Endodermal cell (in vitro differentiated cells): ENCODE results near the gene ATXN7. TPM values are rescaled to one million over a fixed set of nuclear protein-coding genes. Genes with fewer than 3 reads are reported as not detected.

ENCODE experiments used
- DNase-seq: peaks from one replicate; pipeline ENCODE4 v3.0.0-alpha.2; 2017
- H3K27ac ChIP-seq: 2 replicates; pipeline ENCODE4 v1.5.1; 2013; ENCODE audit warnings: mild to moderate bottlenecking, low read depth, low read length, moderate library complexity
- H3K27me3 ChIP-seq: 2 replicates; pipeline ENCODE4 v1.6.1; 2013; ENCODE audit warnings: mild to moderate bottlenecking, low read length, moderate library complexity; ENCODE audit not compliant: insufficient read depth, control insufficient read depth, poor library complexity, severe bottlenecking
- H3K36me3 ChIP-seq: 2 replicates; pipeline ENCODE4 v1.7.0; 2013; ENCODE audit warnings: mild to moderate bottlenecking, low read length, moderate library complexity; ENCODE audit not compliant: control insufficient read depth, insufficient read depth
- H3K4me1 ChIP-seq: one replicate; pipeline ENCODE4 v1.7.0; 2013; ENCODE audit warnings: low read length; ENCODE audit not compliant: control insufficient read depth, insufficient read depth
- H3K4me3 ChIP-seq: 2 replicates; pipeline ENCODE4 v1.5.1; 2013; ENCODE audit warnings: mild to moderate bottlenecking, low read length, moderate library complexity
- H3K9ac ChIP-seq: 2 replicates; pipeline ENCODE4 v1.6.1; 2013; ENCODE audit warnings: mild to moderate bottlenecking, low read length, moderate library complexity; ENCODE audit not compliant: poor library complexity, severe bottlenecking; ENCODE audit errors: extremely low read depth
- H3K9me3 ChIP-seq: 2 replicates; pipeline ENCODE4 v1.6.1; 2013; ENCODE audit warnings: mild to moderate bottlenecking, low read length, moderate library complexity; ENCODE audit not compliant: control insufficient read depth
- H3K27ac Mint-ChIP-seq: 2 replicates; pipeline ENCODE4 v1.8.0; 2020; ENCODE audit warnings: mixed read lengths
- H3K27me3 Mint-ChIP-seq: 2 replicates; pipeline ENCODE4 v1.8.0; 2021; ENCODE audit warnings: mild to moderate bottlenecking, mixed read lengths; ENCODE audit not compliant: insufficient read depth
- H3K36me3 Mint-ChIP-seq: 2 replicates; pipeline ENCODE4 v1.8.0; 2020; ENCODE audit warnings: low read depth, mixed read lengths
- H3K4me1 Mint-ChIP-seq: 2 replicates; pipeline ENCODE4 v1.8.0; 2020; ENCODE audit warnings: mixed read lengths
- H3K4me3 Mint-ChIP-seq: 2 replicates; pipeline ENCODE4 v1.8.0; 2020; ENCODE audit warnings: mild to moderate bottlenecking, moderate library complexity, mixed read lengths
- H3K9me3 Mint-ChIP-seq: 2 replicates; pipeline ENCODE4 v1.8.0; 2020; ENCODE audit warnings: mild to moderate bottlenecking, mixed read lengths
- CTCF ChIP-seq: fragments of 200-600 bp; sonication (generic); conservative IDR thresholded peaks from 2 replicates; pipeline ENCODE4 v1.5.0; 2021; ENCODE audit warnings: antibody characterized with exemption, mild to moderate bottlenecking
- WGBS, 2 experiments: methylation state at CpG; one replicate each; pipeline versions ENCODE4 v1.1.5 to v1.1.7; 2013; ENCODE audit warnings: missing lambda C conversion rate in 2 of 2, mixed read lengths in 1 of 2; ENCODE audit not compliant: insufficient coverage in 1 of 2, insufficient read length in 1 of 2; 5-methylcytosine and 5-hydroxymethylcytosine counted together
- total RNA-seq, 2 donors: library from RNA; stranded (reverse); fragmentation: NEBNext Ultra II Directional in 1 of 2; extraction: Animal tissue kit (Norgen Biotek cat#: 25700) in 1 of 2; gene quantifications; 2 replicates in 1 of 2; 3 replicates in 1 of 2; pipeline ENCODE4 v1.2.1, GENCODE V29; 2021

ATXN7 gene
- total RNA-seq, 2 donors from 2014 or later: 28.1 to 28.8 TPM

DNA sequence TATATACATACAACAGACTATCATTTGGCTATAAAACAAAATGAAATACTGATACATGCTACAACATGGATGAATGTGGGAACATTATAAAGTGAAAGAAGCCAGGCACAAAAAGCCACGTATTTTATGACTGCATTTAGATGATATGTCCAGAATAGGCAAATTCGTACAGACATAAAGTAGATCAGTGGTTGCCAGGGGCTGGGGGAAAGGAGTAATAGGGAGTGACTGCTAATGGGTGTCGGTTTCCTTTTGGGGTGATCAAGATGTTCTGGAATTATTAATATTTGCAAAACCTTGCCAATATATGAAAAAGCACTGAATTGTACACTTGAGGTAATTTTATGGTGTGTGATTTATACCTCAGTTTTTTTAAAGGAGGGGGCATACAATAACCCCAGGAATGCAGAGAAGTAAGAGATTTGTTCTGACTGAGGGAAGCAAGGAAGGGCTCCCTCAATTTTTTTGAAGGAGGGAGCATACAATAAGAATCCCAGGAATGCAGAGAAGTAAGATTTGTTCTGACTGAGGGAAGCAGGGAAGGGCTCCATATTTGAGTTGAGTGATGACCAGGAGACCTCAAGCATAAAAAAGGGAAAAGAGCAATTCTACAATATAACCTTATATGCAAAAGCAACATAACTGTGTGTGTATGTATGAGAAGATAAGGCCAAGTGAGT, 153.4 kb downstream of the ATXN7 start:
- no peak overlapping the region for H3K27ac ChIP-seq
- no peaks in the 10 kb centered on the region for H3K27me3 ChIP-seq
- Mint-ChIP-seq H3K4me1 (peaks cover under 1% of the 10 kb centered on the region), H3K9me3 (no peaks in the 10 kb centered on the region), H3K36me3 (peaks cover 73% of the 10 kb centered on the region), H3K27ac (no peak overlapping the region), H3K27me3 (no peaks in the 10 kb centered on the region), H3K4me3 (no peak overlapping the region)
- no peaks in the 10 kb centered on the region for H3K4me1 ChIP-seq
- no peak overlapping the region for H3K9ac ChIP-seq
- DNase-seq: no peak
- H3K9me3 ChIP-seq: no peaks in the 10 kb centered on the region
- H3K36me3 ChIP-seq: peaks cover 96% of the 10 kb centered on the region
- H3K4me3 ChIP-seq: no peak overlapping the region
- 96 to 97% methylated on average over 2 to 3 of the region's 3 CpGs for WGBS, 2 experiments
- no peak for TF ChIP-seq CTCF

- H3K27me3 Mint-ChIP-seq: no peaks in the 10 kb centered on the region
- Histone ChIP-seq H3K4me3 (no peak overlapping the region), H3K9ac (no peak overlapping the region), H3K4me1 (no peaks in the 10 kb centered on the region), H3K9me3 (no peaks in the 10 kb centered on the region), H3K36me3 (peaks cover 76% of the 10 kb centered on the region), H3K27ac (no peak overlapping the region), H3K27me3 (no peaks in the 10 kb centered on the region)
- no peak for TF ChIP-seq CTCF
- peaks cover 12% of the 10 kb centered on the region for H3K4me1 Mint-ChIP-seq
- DNase-seq: no peak
- H3K27ac Mint-ChIP-seq: no peak overlapping the region
- H3K4me3 Mint-ChIP-seq: no peak overlapping the region
- 96 to 100% methylated on average over 3 of the region's 3 CpGs for WGBS, 2 experiments
- peaks cover 57% of the 10 kb centered on the region for H3K36me3 Mint-ChIP-seq
- no peaks in the 10 kb centered on the region for H3K9me3 Mint-ChIP-seq
Measured at GRCh38 chr3:64019271-64019670, 155.6 kb downstream of the ATXN7 start.

DNA sequence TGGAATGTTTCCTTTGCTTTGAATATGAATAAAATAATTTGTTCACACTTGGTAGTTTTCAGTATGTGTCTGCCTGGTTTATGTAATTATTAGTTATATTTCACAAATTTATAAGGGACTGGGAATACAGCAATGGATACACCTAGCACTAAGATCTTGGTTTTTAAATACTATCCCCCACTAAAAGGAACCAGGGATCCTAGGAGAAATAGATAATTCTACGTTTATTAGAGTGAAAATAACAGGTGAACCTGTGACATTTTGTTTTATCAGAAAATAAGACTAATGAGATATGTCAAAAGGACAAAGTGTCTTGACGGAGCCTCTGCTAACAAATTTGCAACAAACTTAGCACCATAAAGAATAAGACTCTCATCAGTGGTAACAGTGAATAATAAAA, 156.2 kb downstream of the ATXN7 start:
- no peaks in the 10 kb centered on the region for H3K27me3 Mint-ChIP-seq
- 95% methylated on average over 2 of the region's 2 CpGs; no CpG with 5 or more reads in 1 of the 2 experiments for WGBS, 2 experiments
- no peaks in the 10 kb centered on the region for H3K9me3 Mint-ChIP-seq

More for the DNA sequence above, 156.2 kb downstream of the ATXN7 start:
- H3K9me3 ChIP-seq: no peaks in the 10 kb centered on the region
- Mint-ChIP-seq H3K27ac (no peak overlapping the region), H3K36me3 (peaks cover 51% of the 10 kb centered on the region), H3K4me1 (peaks cover 12% of the 10 kb centered on the region), H3K4me3 (no peak overlapping the region)
- no peak overlapping the region for H3K4me3 ChIP-seq
- H3K36me3 ChIP-seq: peaks cover 70% of the 10 kb centered on the region
- H3K4me1 ChIP-seq: no peaks in the 10 kb centered on the region
- H3K27me3 ChIP-seq: no peaks in the 10 kb centered on the region
- H3K27ac ChIP-seq: no peak overlapping the region
- no peak for TF ChIP-seq CTCF
- no peak overlapping the region for H3K9ac ChIP-seq
- no peak for DNase-seq
